ENCODE data around the gene SMAD4.

Gene SMAD4

DNA sequence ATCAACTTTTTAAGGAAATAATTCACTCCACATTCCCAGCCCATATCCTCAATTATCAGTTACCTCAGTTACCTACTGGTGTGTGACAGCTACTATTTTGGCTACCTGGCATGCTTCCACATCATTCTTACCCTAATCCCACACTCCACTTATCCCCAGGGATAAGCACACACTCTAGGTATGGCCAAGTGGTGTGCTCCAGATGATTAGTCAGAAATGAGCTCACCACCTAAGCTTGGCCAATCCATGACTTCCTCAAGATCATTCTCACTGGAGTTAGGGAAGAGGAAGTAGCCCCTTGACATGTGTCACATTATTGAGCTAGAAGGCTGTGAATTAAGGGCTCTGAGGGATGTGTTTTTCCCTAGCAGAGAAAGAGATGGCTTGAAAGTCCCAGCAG lies 20.9 kb upstream of the SMAD4 start:
- no peaks in the 10 kb centered on the region for H3K27me3 ChIP-seq (ENCODE audit: insufficient read depth, low read length, poor library complexity, severe bottlenecking)
- no peaks in the 10 kb centered on the region for H3K79me2 ChIP-seq (ENCODE audit: insufficient read depth, low read length)
- H3K4me1 ChIP-seq (ENCODE audit: insufficient read depth, low read length, poor library complexity, severe bottlenecking), result no peaks in the 10 kb centered on the region
- no peaks in the 10 kb centered on the region for H3K9me3 ChIP-seq (ENCODE audit: insufficient read depth, low read depth, low read length)
- H3K36me3 ChIP-seq (ENCODE audit: insufficient read depth, low read length), result no peaks in the 10 kb centered on the region
- TF ChIP-seq CTCF (conservative IDR thresholded peaks at IDR 0.05; ENCODE audit: low read length), result no peak
- no peak for TF ChIP-seq EZH2phosphoT487 (IDR thresholded peaks at IDR 0.05; ENCODE audit: borderline replicate concordance)
- H3F3A ChIP-seq (ENCODE audit: low read depth), result no peaks in the 10 kb centered on the region
- H2AFZ ChIP-seq (ENCODE audit: low read length), result no peak overlapping the region
- H3K9me2 ChIP-seq (replicated peaks; ENCODE audit: low read depth, low read length), result no peaks in the 10 kb centered on the region
- no peak overlapping the region for H3K9ac ChIP-seq (ENCODE audit: low read depth, low read length, poor library complexity, severe bottlenecking)
- H3K4me2 ChIP-seq (ENCODE audit: low read depth, low read length, poor library complexity, severe bottlenecking), result no peak overlapping the region
- no peak overlapping the region for H3K4me3 ChIP-seq (ENCODE audit: low read length, poor library complexity, severe bottlenecking)
- H4K20me1 ChIP-seq (ENCODE audit: insufficient read depth, low read length, poor library complexity, severe bottlenecking), result no peaks in the 10 kb centered on the region

DNA sequence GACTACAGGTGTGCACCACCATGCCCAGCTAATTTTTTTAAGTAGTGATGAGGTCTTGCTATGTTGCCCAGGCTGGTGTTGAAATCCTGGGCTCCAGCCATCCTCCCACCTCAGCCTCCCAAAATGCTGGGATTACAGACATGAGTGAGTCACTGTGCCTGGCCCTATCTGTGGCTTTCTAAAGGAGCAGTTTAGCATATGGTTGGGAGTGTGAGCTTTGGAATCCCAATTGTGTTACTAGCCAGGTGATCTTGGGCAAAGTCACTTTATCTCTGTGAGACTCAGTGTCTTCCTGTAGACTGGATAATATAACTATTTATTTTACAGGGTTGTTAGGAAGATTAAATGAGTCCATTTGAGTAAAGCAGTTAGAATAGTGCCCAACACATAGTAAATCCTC lies 19.8 kb upstream of the SMAD4 start:
- no peak overlapping the region for H3K4me2 ChIP-seq (ENCODE audit: low read depth, low read length, poor library complexity, severe bottlenecking)
- TF ChIP-seq EZH2phosphoT487 (IDR thresholded peaks at IDR 0.05; ENCODE audit: borderline replicate concordance) (no peak), CTCF (conservative IDR thresholded peaks at IDR 0.05; ENCODE audit: low read length) (no peak)
- no peak overlapping the region for H3K9ac ChIP-seq (ENCODE audit: low read depth, low read length, poor library complexity, severe bottlenecking)
- no peaks in the 10 kb centered on the region for H3K9me2 ChIP-seq (replicated peaks; ENCODE audit: low read depth, low read length)
- no peaks in the 10 kb centered on the region for H4K20me1 ChIP-seq (ENCODE audit: insufficient read depth, low read length, poor library complexity, severe bottlenecking)
- H3K79me2 ChIP-seq (ENCODE audit: insufficient read depth, low read length), result no peaks in the 10 kb centered on the region
- no peak overlapping the region for H2AFZ ChIP-seq (ENCODE audit: low read length)
- no peaks in the 10 kb centered on the region for H3K27me3 ChIP-seq (ENCODE audit: insufficient read depth, low read length, poor library complexity, severe bottlenecking)
- no peaks in the 10 kb centered on the region for H3F3A ChIP-seq (ENCODE audit: low read depth)
- H3K4me3 ChIP-seq (ENCODE audit: low read length, poor library complexity, severe bottlenecking), result no peak overlapping the region
- no peaks in the 10 kb centered on the region for H3K4me1 ChIP-seq (ENCODE audit: insufficient read depth, low read length, poor library complexity, severe bottlenecking)
- no peaks in the 10 kb centered on the region for H3K36me3 ChIP-seq (ENCODE audit: insufficient read depth, low read length)
- no peaks in the 10 kb centered on the region for H3K9me3 ChIP-seq (ENCODE audit: insufficient read depth, low read depth, low read length)

- H3K79me2 ChIP-seq (ENCODE audit: insufficient read depth, low read length), result no peaks in the 10 kb centered on the region
- H3K9ac ChIP-seq (ENCODE audit: low read depth, low read length, poor library complexity, severe bottlenecking), result no peak overlapping the region
- TF ChIP-seq EZH2phosphoT487 (IDR thresholded peaks at IDR 0.05; ENCODE audit: borderline replicate concordance), result no peak
- no peak for TF ChIP-seq CTCF (conservative IDR thresholded peaks at IDR 0.05; ENCODE audit: low read length)
- H3K27me3 ChIP-seq (ENCODE audit: insufficient read depth, low read length, poor library complexity, severe bottlenecking), result no peaks in the 10 kb centered on the region
- H3K4me3 ChIP-seq (ENCODE audit: low read length, poor library complexity, severe bottlenecking), result no peak overlapping the region
- H3K4me2 ChIP-seq (ENCODE audit: low read depth, low read length, poor library complexity, severe bottlenecking), result no peak overlapping the region
- H3K9me2 ChIP-seq (replicated peaks; ENCODE audit: low read depth, low read length), result no peaks in the 10 kb centered on the region
- H3K9me3 ChIP-seq (ENCODE audit: insufficient read depth, low read depth, low read length), result no peaks in the 10 kb centered on the region
- H3K4me1 ChIP-seq (ENCODE audit: insufficient read depth, low read length, poor library complexity, severe bottlenecking), result no peaks in the 10 kb centered on the region
- H3F3A ChIP-seq (ENCODE audit: low read depth), result no peaks in the 10 kb centered on the region
- H2AFZ ChIP-seq (ENCODE audit: low read length), result no peak overlapping the region
- H4K20me1 ChIP-seq (ENCODE audit: insufficient read depth, low read length, poor library complexity, severe bottlenecking), result no peaks in the 10 kb centered on the region
- no peaks in the 10 kb centered on the region for H3K36me3 ChIP-seq (ENCODE audit: insufficient read depth, low read length)
Measured at GRCh38 chr18:51011709-51012108, 18.3 kb upstream of the SMAD4 start.
